Endometrium (tissue), 2 donors: ENCODE data around the gene FRY.
A peak's percentile ranks its signal among the peaks of the same experiment; 100 is the strongest.

ENCODE experiments used
- FAIRE-seq: peaks from 2 replicates; lab custom pipeline; 2012; peaks lifted over from hg19 to GRCh38; lab: Jason Lieb, UNC
- donor health status: control.
- donor health status: control.

FRY gene

DNA sequence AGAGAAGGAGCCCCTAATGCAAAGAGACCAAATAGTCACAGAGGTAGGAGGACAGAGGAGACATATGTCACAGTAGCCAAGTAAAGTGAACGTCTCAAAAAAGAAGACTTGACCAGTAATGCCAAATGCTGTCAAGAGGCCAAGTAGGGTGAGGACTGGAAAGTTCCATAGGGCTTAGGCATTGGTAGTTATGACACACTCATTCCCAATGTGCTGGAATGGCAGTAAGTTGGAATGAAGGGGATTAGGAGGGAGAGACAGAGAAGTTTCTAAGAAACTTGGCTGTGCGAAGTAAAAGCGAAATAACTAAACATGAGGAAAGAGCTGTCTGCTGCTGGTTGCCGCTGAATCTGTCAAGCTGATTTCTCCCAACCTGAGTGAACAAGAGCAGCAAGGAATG lies 14.9 kb upstream of the FRY start:
- FAIRE-seq: no peak

DNA sequence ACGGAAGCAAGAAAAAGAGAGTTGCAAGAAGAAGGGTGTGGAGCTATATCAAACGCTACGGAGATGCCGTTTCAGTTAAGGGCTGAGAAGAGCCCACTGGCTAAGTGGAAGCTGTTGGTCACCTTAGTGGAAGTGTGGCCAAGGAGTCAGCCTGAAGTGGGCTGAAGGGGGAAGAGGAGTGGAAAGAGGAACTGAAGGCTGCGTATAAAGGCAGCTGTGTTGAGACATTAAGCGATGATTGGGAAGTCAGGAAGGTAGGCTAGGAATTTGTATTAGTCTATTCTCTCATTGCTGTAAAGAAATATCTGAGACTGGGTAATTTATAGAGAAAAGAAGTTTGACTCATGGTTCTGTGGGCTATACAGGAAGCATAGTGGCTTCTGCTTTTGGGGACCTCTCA lies 14.1 kb upstream of the FRY start:
- no peak for FAIRE-seq

- FAIRE-seq: peak; percentile 45
Measured at GRCh38 chr13:32019612-32020233, 11.9 kb upstream of the FRY start.

- no peak for FAIRE-seq
Measured at GRCh38 chr13:32021785-32022184, 9.8 kb upstream of the FRY start.

- FAIRE-seq: no peak
Measured at GRCh38 chr13:32022311-32022710, 9.3 kb upstream of the FRY start.

- FAIRE-seq: no peak
Measured at GRCh38 chr13:32023096-32023495, 8.5 kb upstream of the FRY start.

GRCh38 chr13:32023698-32024097 lies 7.9 kb upstream of the FRY start:
- no peak for FAIRE-seq

- no peak for FAIRE-seq
Measured at GRCh38 chr13:32024750-32025149, 6.8 kb upstream of the FRY start.

- no peak for FAIRE-seq
Measured at GRCh38 chr13:32025730-32026129, 5.8 kb upstream of the FRY start.

- no peak for FAIRE-seq
Measured at GRCh38 chr13:32026623-32027022, 5.0 kb upstream of the FRY start.

DNA sequence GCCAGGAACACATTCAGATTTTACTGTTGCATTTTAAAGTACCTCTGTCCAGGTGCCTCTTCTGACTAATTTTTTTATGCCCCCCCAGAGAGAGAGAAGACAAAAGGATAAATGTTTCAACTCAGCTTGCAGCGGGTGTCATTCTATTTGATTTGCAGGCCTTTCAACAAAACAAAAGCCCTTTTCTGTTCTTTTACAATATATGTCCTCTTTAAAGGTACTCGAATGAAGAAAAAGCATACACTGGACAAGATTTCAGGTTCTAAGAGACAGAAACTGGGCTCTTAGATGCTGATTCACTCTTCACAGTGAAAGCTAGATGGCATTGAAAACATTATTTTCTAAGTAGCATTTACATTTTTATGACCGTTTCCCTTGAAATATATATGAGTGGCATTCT lies 2.9 kb upstream of the FRY start:
- no peak for FAIRE-seq

DNA sequence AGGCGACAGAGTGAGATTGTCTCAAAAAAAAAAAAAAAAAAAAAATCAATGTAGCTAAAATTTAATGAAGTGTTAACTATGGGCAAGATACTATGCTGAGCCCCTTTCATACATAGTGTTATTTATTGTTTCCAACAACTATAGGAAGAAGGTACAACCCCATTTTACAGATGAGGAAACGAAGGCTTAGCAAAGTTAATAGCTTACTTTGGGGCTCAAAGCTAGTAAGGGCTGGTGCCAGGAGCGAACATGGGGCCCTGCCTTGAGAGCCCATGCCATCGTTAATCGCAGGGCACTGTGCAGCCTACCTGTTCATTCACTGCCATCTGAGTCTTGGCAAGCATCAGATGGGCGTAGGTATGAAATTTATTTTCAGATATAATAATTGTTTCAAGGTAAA lies 1.9 kb upstream of the FRY start:
- no peak for FAIRE-seq

GRCh38 chr13:32031815-32032370 lies 319 bp downstream of the FRY start:
- FAIRE-seq: no peak

DNA sequence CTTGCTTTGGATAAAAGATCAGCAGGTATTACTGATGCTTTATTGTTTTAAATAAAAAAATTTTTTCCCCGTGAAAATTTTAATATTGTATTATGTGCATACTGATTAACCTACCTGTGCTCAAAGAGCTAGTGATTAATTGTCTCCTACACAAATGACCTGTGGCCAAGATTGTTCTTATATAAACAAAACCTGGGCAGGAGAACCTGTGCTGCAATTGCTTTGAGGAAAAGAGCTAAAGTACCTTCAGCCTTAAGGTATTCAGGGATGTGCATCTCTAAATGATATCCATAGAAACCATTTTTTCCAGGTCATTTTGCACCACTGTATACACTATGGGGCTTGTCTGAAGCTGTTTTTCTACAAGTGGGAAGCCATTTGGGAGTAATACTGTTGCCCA lies 1.2 kb downstream of the FRY start:
- no peak for FAIRE-seq

- FAIRE-seq: no peak
Measured at GRCh38 chr13:32033744-32034143, 2.2 kb downstream of the FRY start.

- FAIRE-seq: no peak
Measured at GRCh38 chr13:32035716-32036115, 4.1 kb downstream of the FRY start.

GRCh38 chr13:32036126-32036695 lies 4.6 kb downstream of the FRY start:
- no peak for FAIRE-seq

- FAIRE-seq: no peak
Measured at GRCh38 chr13:32036757-32037156, 5.2 kb downstream of the FRY start.

GRCh38 chr13:32037471-32037870 lies 5.9 kb downstream of the FRY start:
- no peak for FAIRE-seq

DNA sequence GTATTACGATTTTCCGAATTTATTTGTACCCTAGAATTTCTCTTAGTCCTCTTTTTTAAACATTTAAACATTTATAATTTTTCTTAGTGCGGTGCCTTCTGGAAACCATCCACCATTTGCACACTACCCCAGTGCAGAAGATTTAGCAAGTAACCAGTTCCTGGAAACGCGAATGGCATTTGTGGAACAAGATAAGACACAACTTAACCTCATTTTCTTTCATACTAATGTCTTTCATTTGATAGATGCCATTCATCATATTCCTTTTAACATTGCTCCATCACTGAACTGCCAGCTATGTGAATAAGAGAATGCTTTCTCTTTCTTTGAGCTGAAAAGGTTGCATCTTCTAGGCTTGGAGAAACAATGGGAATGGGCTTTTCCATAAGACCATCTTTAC lies 6.8 kb downstream of the FRY start:
- no peak for FAIRE-seq

GRCh38 chr13:32039056-32039455 lies 7.5 kb downstream of the FRY start:
- FAIRE-seq: peak; percentile 76

DNA sequence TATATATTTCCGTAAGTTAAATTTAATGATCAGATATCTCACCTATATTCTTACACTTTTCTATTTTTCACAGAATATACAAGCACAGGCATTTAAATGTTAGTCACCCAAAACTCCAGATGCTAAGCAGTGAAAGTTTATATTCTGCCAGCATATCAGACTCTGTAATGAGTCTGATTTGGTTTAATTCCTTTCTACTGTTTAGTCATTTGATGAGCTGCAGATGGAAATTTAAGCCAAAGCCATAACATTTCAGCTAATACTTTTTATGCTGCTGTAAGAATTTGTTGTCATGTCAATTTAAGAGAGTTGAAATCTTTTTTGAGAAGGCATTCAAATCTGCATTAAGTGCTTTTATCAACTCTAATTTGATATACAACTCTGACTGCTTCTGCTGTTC lies 8.0 kb downstream of the FRY start:
- peak; percentile 70 for FAIRE-seq

GRCh38 chr13:32040052-32040642 lies 8.6 kb downstream of the FRY start:
- FAIRE-seq: no peak

DNA sequence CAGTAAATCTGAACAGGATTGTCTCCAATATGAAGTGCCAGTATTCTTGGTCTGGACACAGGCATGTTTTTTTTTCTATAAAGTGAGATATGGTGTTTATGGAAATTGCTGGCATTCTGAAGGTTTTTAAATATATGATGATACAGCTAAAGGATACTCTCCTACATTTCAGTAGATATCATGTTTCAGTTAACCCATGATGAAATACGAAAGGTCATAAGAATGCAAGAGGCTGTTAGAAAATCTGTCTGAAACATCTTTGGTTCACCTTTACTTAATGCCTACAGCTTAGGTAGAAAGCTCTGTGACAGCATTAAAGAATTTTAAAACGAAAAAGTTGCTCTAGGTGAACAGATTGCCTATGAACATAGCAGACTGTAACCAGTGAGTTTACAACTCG lies 9.1 kb downstream of the FRY start:
- FAIRE-seq: no peak
